Left ventricle myocardium inferior (tissue), 1 donor: ENCODE results near the gene ASTN2. TPM values are rescaled to one million over a fixed set of nuclear protein-coding genes. Genes with fewer than 3 reads are reported as not detected.

Experiments used
- DNase-seq: peaks from one replicate; pipeline ENCODE4 v3.0.0-alpha.2; 2020
- H3K27ac ChIP-seq: fragments of 200-600 bp; replicated peaks from 2 replicates; pipeline ENCODE4 v1.8.0; 2021
- H3K27me3 ChIP-seq: fragments of 200-600 bp; 2 replicates; pipeline ENCODE4 v1.8.0; 2021; ENCODE audit warnings: low read depth
- H3K36me3 ChIP-seq: fragments of 200-600 bp; 2 replicates; pipeline ENCODE4 v1.8.0; 2021
- H3K4me1 ChIP-seq: fragments of 200-600 bp; 2 replicates; pipeline ENCODE4 v1.8.0; 2021
- H3K4me3 ChIP-seq: fragments of 200-600 bp; 2 replicates; pipeline ENCODE4 v1.8.0; 2021; ENCODE audit warnings: mild to moderate bottlenecking, moderate library complexity
- H3K9me3 ChIP-seq: fragments of 200-600 bp; replicated peaks from 2 replicates; pipeline ENCODE4 v1.8.0; 2021
- CTCF ChIP-seq: fragments of 200-600 bp; IDR thresholded peaks from 2 replicates; pipeline ENCODE4 v1.8.0; 2021; ENCODE audit warnings: antibody characterized with exemption, mild to moderate bottlenecking, borderline replicate concordance
- intact Hi-C: fragments of 100-400 bp; cut with micrococcal nuclease; formaldehyde crosslinking; loops from one replicate; pipeline ENCODE4 v1.11.0; 2022
- total RNA-seq: library from RNA; stranded (reverse); fragmentation: NEBNext Ultra II Directional; extraction: Animal tissue kit (Norgen Biotek cat#: 25700); gene quantifications from one replicate; pipeline ENCODE4 v1.2.1, GENCODE V29; 2021
- donor health status: DM: no; HTN: yes; CAD: no; lungs with severe emphysema.

Gene ASTN2
- total RNA-seq, 1 donor from 2014 or later, result 6.1 TPM

GRCh38 chr9:117445631-117446030, 30.8 kb upstream of the ASTN2 start:
- peaks cover 59% of the 10 kb centered on the region for H3K27me3 ChIP-seq
- no peak for DNase-seq
- TF ChIP-seq CTCF, result no peak
- no peaks in the 10 kb centered on the region for H3K36me3 ChIP-seq
- no peak overlapping the region for H3K27ac ChIP-seq
- H3K4me1 ChIP-seq, result no peaks in the 10 kb centered on the region
- no peak overlapping the region for H3K4me3 ChIP-seq
- intact Hi-C loops, result no loop called here
- no peaks in the 10 kb centered on the region for H3K9me3 ChIP-seq

GRCh38 chr9:117444501-117444900, 29.6 kb upstream of the ASTN2 start:
- intact Hi-C loops, result no loop called here
- Histone ChIP-seq H3K27ac (no peak overlapping the region), H3K36me3 (no peaks in the 10 kb centered on the region)

GRCh38 chr9:117437283-117437682, 22.4 kb upstream of the ASTN2 start:
- Histone ChIP-seq H3K27me3 (peaks cover 40% of the 10 kb centered on the region), H3K4me1 (no peaks in the 10 kb centered on the region), H3K36me3 (no peaks in the 10 kb centered on the region), H3K4me3 (no peak overlapping the region), H3K27ac (no peak overlapping the region), H3K9me3 (peaks cover 3% of the 10 kb centered on the region)
- TF ChIP-seq CTCF, result no peak
- intact Hi-C loops, result no loop called here
- DNase-seq, result no peak

More at GRCh38 chr9:117444501-117444900, 29.6 kb upstream of the ASTN2 start:
- no peaks in the 10 kb centered on the region for H3K9me3 ChIP-seq
- no peak for TF ChIP-seq CTCF
- no peaks in the 10 kb centered on the region for H3K4me1 ChIP-seq
- no peak overlapping the region for H3K4me3 ChIP-seq
- peaks cover 67% of the 10 kb centered on the region for H3K27me3 ChIP-seq
- DNase-seq, result no peak

- H3K27ac ChIP-seq, result no peak overlapping the region
- H3K27me3 ChIP-seq, result peaks cover 28% of the 10 kb centered on the region
- no peaks in the 10 kb centered on the region for H3K4me1 ChIP-seq
- H3K4me3 ChIP-seq, result no peak overlapping the region
- intact Hi-C loops, result no loop called here
- no peaks in the 10 kb centered on the region for H3K36me3 ChIP-seq
- TF ChIP-seq CTCF, result no peak
- H3K9me3 ChIP-seq, result peaks cover 3% of the 10 kb centered on the region
- no peak for DNase-seq
Measured at GRCh38 chr9:117435630-117436261, 20.9 kb upstream of the ASTN2 start.

GRCh38 chr9:117434566-117434965, 19.7 kb upstream of the ASTN2 start:
- DNase-seq, result no peak
- Histone ChIP-seq H3K9me3 (peaks cover 3% of the 10 kb centered on the region), H3K4me3 (no peak overlapping the region), H3K36me3 (no peaks in the 10 kb centered on the region), H3K27me3 (peaks cover 29% of the 10 kb centered on the region), H3K27ac (no peak overlapping the region), H3K4me1 (no peaks in the 10 kb centered on the region)
- no peak for TF ChIP-seq CTCF
- intact Hi-C loops, result no loop called here
